Mammary epithelial cell (primary cell): ENCODE data around the gene TMED4.

ENCODE experiments used
- CTCF ChIP-seq, 2 donors: IDR thresholded peaks in 1 of 2; conservative IDR thresholded peaks in 1 of 2; 2 replicates each; pipeline ENCODE4 v1.5.1; 2011 to 2012; ENCODE audit warnings: inconsistent platforms in 2 of 2, low read length in 2 of 2, mild to moderate bottlenecking in 2 of 2, control low read depth in 1 of 2, low read depth in 1 of 2; ENCODE audit not compliant: insufficient read depth in 1 of 2; ENCODE audit errors: extremely low read depth in 1 of 2
- EZH2 ChIP-seq: IDR thresholded peaks from 2 replicates; pipeline ENCODE4 v1.6.1; 2012; ENCODE audit warnings: low read length, inconsistent platforms, borderline replicate concordance

GRCh38 chr7:44565097-44565794 is 16.8 kb downstream of the TMED4 start:
- TF ChIP-seq CTCF (conservative IDR thresholded peaks at IDR 0.05 in 1 of 2, IDR thresholded peaks at IDR 0.05 in 1 of 2; ENCODE audit: extremely low read depth in 1 of 2, insufficient read depth in 1 of 2, low read depth in 1 of 2, low read length in 2 of 2), result peak; percentile 98 to 99
- TF ChIP-seq EZH2, result no peak
